Activated naive CD8-positive, alpha-beta T cell treated with anti-CD3 and anti-CD28 coated beads, Interleukin-2, amount 50 U/mL, for 24 hours (primary cell): ENCODE measurements around the gene SNAP47.

Experiments
- ATAC-seq: fragments of 150-1000 bp; cut with Tn5 transposase; one replicate; pipeline ENCODE4 v1.10.0; 2021
- DNase-seq: peaks from one replicate; pipeline ENCODE4 v3.0.0; 2021
- H3K27ac Mint-ChIP-seq: one replicate; pipeline ENCODE4 v1.8.0; 2021; ENCODE audit warnings: mild to moderate bottlenecking, mixed read lengths
- H3K27me3 Mint-ChIP-seq: one replicate; pipeline ENCODE4 v1.8.0; 2021; ENCODE audit warnings: mixed read lengths
- H3K36me3 Mint-ChIP-seq: one replicate; pipeline ENCODE4 v1.8.0; 2021; ENCODE audit warnings: low read depth, mixed read lengths
- H3K4me1 Mint-ChIP-seq: one replicate; pipeline ENCODE4 v1.8.0; 2021; ENCODE audit warnings: mixed read lengths
- H3K4me3 Mint-ChIP-seq: one replicate; pipeline ENCODE4 v1.8.0; 2021; ENCODE audit warnings: mild to moderate bottlenecking, moderate library complexity, mixed read lengths
- H3K9me3 Mint-ChIP-seq: one replicate; pipeline ENCODE4 v1.8.0; 2021; ENCODE audit warnings: mixed read lengths

Gene SNAP47

GRCh38 chr1:227786673-227787512 is 51.7 kb downstream of the SNAP47 start:
- H3K9me3 Mint-ChIP-seq, result no peaks in the 10 kb centered on the region
- DNase-seq, result no peak
- H3K27me3 Mint-ChIP-seq, result peaks cover 3% of the 10 kb centered on the region
- no peak for ATAC-seq
- no peak overlapping the region for H3K27ac Mint-ChIP-seq
- H3K36me3 Mint-ChIP-seq, result peaks cover 3% of the 10 kb centered on the region
- H3K4me1 Mint-ChIP-seq, result peaks cover 18% of the 10 kb centered on the region
- peak overlapping the region; percentile 70 for H3K4me3 Mint-ChIP-seq

- Mint-ChIP-seq H3K4me3 (peak overlapping the region; percentile 70), H3K9me3 (no peaks in the 10 kb centered on the region), H3K27me3 (peaks cover 3% of the 10 kb centered on the region), H3K4me1 (peaks cover 18% of the 10 kb centered on the region), H3K27ac (no peak overlapping the region), H3K36me3 (no peaks in the 10 kb centered on the region)
- ATAC-seq, result peak; percentile 94
- peak; percentile 90 for DNase-seq
Observed at GRCh38 chr1:227787513-227788270, 52.5 kb downstream of the SNAP47 start.

GRCh38 chr1:227788271-227789083 is 53.2 kb downstream of the SNAP47 start:
- ATAC-seq, result peak; percentile 57
- peak; percentile 67 for DNase-seq
- Mint-ChIP-seq H3K9me3 (no peaks in the 10 kb centered on the region), H3K27me3 (peaks cover 3% of the 10 kb centered on the region), H3K4me3 (peak overlapping the region; percentile 70), H3K4me1 (peaks cover 18% of the 10 kb centered on the region), H3K27ac (no peak overlapping the region), H3K36me3 (no peaks in the 10 kb centered on the region)

- no peak overlapping the region for H3K27ac Mint-ChIP-seq
- H3K4me1 Mint-ChIP-seq, result peaks cover 18% of the 10 kb centered on the region
- no peaks in the 10 kb centered on the region for H3K36me3 Mint-ChIP-seq
- H3K9me3 Mint-ChIP-seq, result no peaks in the 10 kb centered on the region
- DNase-seq, result no peak
- peak overlapping the region; percentile 70 for H3K4me3 Mint-ChIP-seq
- H3K27me3 Mint-ChIP-seq, result peaks cover 3% of the 10 kb centered on the region
- no peak for ATAC-seq
Observed at GRCh38 chr1:227789084-227790033, 54.1 kb downstream of the SNAP47 start.

- H3K9me3 Mint-ChIP-seq, result no peaks in the 10 kb centered on the region
- peaks cover 3% of the 10 kb centered on the region for H3K27me3 Mint-ChIP-seq
- H3K4me3 Mint-ChIP-seq, result no peak overlapping the region
- H3K4me1 Mint-ChIP-seq, result peaks cover 18% of the 10 kb centered on the region
- DNase-seq, result no peak
- no peak for ATAC-seq
- H3K27ac Mint-ChIP-seq, result no peak overlapping the region
- H3K36me3 Mint-ChIP-seq, result no peaks in the 10 kb centered on the region
Observed at GRCh38 chr1:227790034-227790400, 54.8 kb downstream of the SNAP47 start.

GRCh38 chr1:227790868-227791267 is 55.6 kb downstream of the SNAP47 start:
- Mint-ChIP-seq H3K4me3 (no peak overlapping the region), H3K9me3 (no peaks in the 10 kb centered on the region), H3K4me1 (peaks cover 15% of the 10 kb centered on the region), H3K36me3 (no peaks in the 10 kb centered on the region), H3K27me3 (peaks cover 3% of the 10 kb centered on the region), H3K27ac (no peak overlapping the region)
- DNase-seq, result no peak
- ATAC-seq, result no peak

GRCh38 chr1:227791425-227792143 is 56.3 kb downstream of the SNAP47 start:
- DNase-seq, result no peak
- Mint-ChIP-seq H3K4me1 (peaks cover 9% of the 10 kb centered on the region), H3K27me3 (peaks cover 3% of the 10 kb centered on the region), H3K4me3 (no peak overlapping the region), H3K27ac (no peak overlapping the region), H3K9me3 (no peaks in the 10 kb centered on the region), H3K36me3 (no peaks in the 10 kb centered on the region)
- no peak for ATAC-seq

- ATAC-seq (no peak), DNase-seq (no peak)
- Mint-ChIP-seq H3K4me1 (peaks cover 3% of the 10 kb centered on the region), H3K36me3 (no peaks in the 10 kb centered on the region), H3K27ac (no peak overlapping the region), H3K27me3 (no peaks in the 10 kb centered on the region), H3K9me3 (no peaks in the 10 kb centered on the region), H3K4me3 (no peak overlapping the region)
Observed at GRCh38 chr1:227792216-227793078, 57.2 kb downstream of the SNAP47 start.

- no peak for ATAC-seq
- no peak for DNase-seq
- Mint-ChIP-seq H3K27ac (no peak overlapping the region), H3K4me1 (peaks cover 2% of the 10 kb centered on the region), H3K27me3 (no peaks in the 10 kb centered on the region), H3K4me3 (no peak overlapping the region), H3K36me3 (no peaks in the 10 kb centered on the region), H3K9me3 (no peaks in the 10 kb centered on the region)
Observed at GRCh38 chr1:227793079-227793947, 58.1 kb downstream of the SNAP47 start.

GRCh38 chr1:227793948-227794816 is 58.9 kb downstream of the SNAP47 start:
- H3K4me1 Mint-ChIP-seq, result no peaks in the 10 kb centered on the region
- H3K4me3 Mint-ChIP-seq, result no peak overlapping the region

GRCh38 chr1:227794817-227795192 is 59.6 kb downstream of the SNAP47 start:
- peak; percentile 6 for ATAC-seq
- Mint-ChIP-seq H3K4me3 (no peak overlapping the region), H3K4me1 (no peaks in the 10 kb centered on the region), H3K36me3 (no peaks in the 10 kb centered on the region), H3K9me3 (no peaks in the 10 kb centered on the region), H3K27me3 (no peaks in the 10 kb centered on the region), H3K27ac (no peak overlapping the region)
- no peak for DNase-seq

More at GRCh38 chr1:227793948-227794816, 58.9 kb downstream of the SNAP47 start:
- Mint-ChIP-seq H3K9me3 (no peaks in the 10 kb centered on the region), H3K36me3 (no peaks in the 10 kb centered on the region), H3K27me3 (no peaks in the 10 kb centered on the region), H3K27ac (no peak overlapping the region)
- no peak for ATAC-seq
- no peak for DNase-seq
